Fibroblast of lung (primary cell): ENCODE results near the gene L3MBTL3. TPM values are rescaled to one million over a fixed set of nuclear protein-coding genes. Genes with fewer than 3 reads are reported as not detected.

Source experiments
- DNase-seq, 2 donors: peaks; one replicate each; pipeline versions ENCODE4 v3.0.0 to v3.0.0-alpha.2; 2010; ENCODE audit warnings: low read depth in 2 of 2
- H2AFZ ChIP-seq: 2 replicates; pipeline ENCODE4 v1.5.1; 2012; ENCODE audit warnings: low read length, control low read depth, inconsistent platforms
- H3K27ac ChIP-seq: 2 replicates; pipeline ENCODE4 v1.5.1; 2011; ENCODE audit warnings: low read length, control low read depth; ENCODE audit not compliant: insufficient read depth
- H3K27me3 ChIP-seq: 2 replicates; pipeline ENCODE4 v1.5.1; 2011; ENCODE audit warnings: mild to moderate bottlenecking, low read length; ENCODE audit not compliant: control insufficient read depth, insufficient read depth
- H3K36me3 ChIP-seq: 2 replicates; pipeline ENCODE4 v1.5.1; 2011; ENCODE audit warnings: low read length; ENCODE audit not compliant: control insufficient read depth, insufficient read depth
- H3K4me1 ChIP-seq: 2 replicates; pipeline ENCODE4 v1.5.1; 2011; ENCODE audit warnings: low read length; ENCODE audit not compliant: control insufficient read depth, insufficient read depth; ENCODE audit errors: extremely low read depth
- H3K4me2 ChIP-seq: 2 replicates; pipeline ENCODE4 v1.5.1; 2011; ENCODE audit warnings: low read length, control low read depth; ENCODE audit not compliant: insufficient read depth; ENCODE audit errors: extremely low read depth
- H3K4me3 ChIP-seq, 4 experiments: fragments of 200-600 bp in 1 of 4; sonication (generic) in 1 of 4; replicated peaks in 1 of 4; 2 replicates each; pipeline ENCODE4 v1.5.1; 2011 to 2016; ENCODE audit warnings: low read length in 4 of 4, low read depth in 3 of 4, mild to moderate bottlenecking in 3 of 4, control low read depth in 2 of 4, inconsistent platforms in 1 of 4, mixed read lengths in 1 of 4; ENCODE audit not compliant: insufficient read depth in 1 of 4; ENCODE audit errors: control extremely low read depth in 1 of 4
- H3K79me2 ChIP-seq: 2 replicates; pipeline ENCODE4 v1.5.1; 2012; ENCODE audit warnings: mild to moderate bottlenecking, low read length, inconsistent platforms; ENCODE audit not compliant: control insufficient read depth, insufficient read depth
- H3K9ac ChIP-seq: 2 replicates; pipeline ENCODE4 v1.5.1; 2011; ENCODE audit warnings: mild to moderate bottlenecking, low read length, control low read depth; ENCODE audit not compliant: insufficient read depth
- H3K9me3 ChIP-seq: 2 replicates; pipeline ENCODE4 v1.5.1; 2012; ENCODE audit warnings: low read depth, low read length; ENCODE audit not compliant: control insufficient read depth, insufficient read depth
- H4K20me1 ChIP-seq: 2 replicates; pipeline ENCODE4 v1.5.1; 2011; ENCODE audit warnings: low read length; ENCODE audit not compliant: control insufficient read depth, insufficient read depth; ENCODE audit errors: extremely low read depth
- CTCF ChIP-seq, 2 donors: IDR thresholded peaks in 1 of 2; conservative IDR thresholded peaks in 1 of 2; 1 replicate in 1 of 2; 2 replicates in 1 of 2; pipeline ENCODE4 v1.5.1; 2011 to 2012; ENCODE audit warnings: low read length in 2 of 2, control low read depth in 1 of 2, inconsistent platforms in 1 of 2, low read depth in 1 of 2, mild to moderate bottlenecking in 1 of 2
- EZH2 ChIP-seq: IDR thresholded peaks from 2 replicates; pipeline ENCODE4 v1.5.1; 2012; ENCODE audit warnings: low read length, control low read depth, mild to moderate bottlenecking; ENCODE audit errors: missing control alignments
- polyA minus RNA-seq: library from RNA; depleted of rRNA, polyadenylated mRNA; stranded (reverse); fragments of >200 nt; gene quantifications from 2 replicates; pipeline ENCODE4 v1.2.3, GENCODE V29; 2011; ENCODE audit warnings: low replicate concordance
- polyA plus RNA-seq, 2 donors: library from polyadenylated mRNA; depleted of rRNA in 1 of 2; stranded (reverse) in 1 of 2; unstranded in 1 of 2; fragments of >200 nt; gene quantifications; 2 replicates each; pipeline ENCODE4 v1.2.1, GENCODE V29; 2011 to 2012; ENCODE audit warnings: missing spikeins in 1 of 2
- total RNA-seq: library from RNA; depleted of rRNA; stranded (reverse); fragments of >200 nt; gene quantifications from 2 replicates; pipeline ENCODE4 v1.2.1, GENCODE V29; 2014

L3MBTL3 gene
- total RNA-seq (5.6 and 6.4 TPM in 2 replicates), polyA plus RNA-seq (3.6 and 6.7 TPM in 2 replicates), polyA minus RNA-seq (3.4 and 9.7 TPM in 2 replicates)
- 3.2 and 6.9 TPM in 2 replicates for polyA plus RNA-seq (2012)

DNA sequence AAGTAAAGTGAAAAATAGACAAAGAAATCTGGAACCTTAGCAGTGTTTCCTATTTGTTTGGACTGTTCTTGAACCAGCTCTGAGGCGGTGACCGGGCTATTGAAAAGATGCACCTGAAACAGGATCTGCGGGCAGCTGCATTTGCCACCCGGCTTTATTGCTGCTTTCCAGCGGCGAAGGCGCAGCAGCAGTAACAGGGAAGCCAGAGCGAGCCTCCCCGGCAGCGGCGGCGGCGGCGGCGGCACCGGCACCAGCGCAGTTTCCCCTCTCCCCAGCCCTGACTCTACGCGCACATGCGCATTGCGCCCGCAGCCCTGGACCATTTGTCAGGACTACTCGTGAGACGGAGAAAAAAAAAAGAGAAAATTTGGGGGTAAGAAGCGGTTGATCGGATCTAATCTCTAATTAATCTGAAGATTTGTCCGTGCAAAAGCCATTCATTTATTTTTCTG is at the start of gene L3MBTL3:
Gene L3MBTL3, plus strand, starts transcription at position 290 of the 452 bp plus-strand sequence. CDS start 24,119 bp downstream, outside the sequence.
- Histone ChIP-seq H3K27me3 (no peaks in the 10 kb centered on the region), H3K4me1 (peaks cover 2% of the 10 kb centered on the region), H2AFZ (peak within 1 kb of the TSS; percentile 93), H3K4me3 (peak within 1 kb of the TSS; percentile 88 to 98 (median 93)), H4K20me1 (no peaks in the 10 kb centered on the region), H3K4me2 (peak within 1 kb of the TSS; percentile 95), H3K9me3 (no peaks in the 10 kb centered on the region), H3K36me3 (no peaks in the 10 kb centered on the region), H3K27ac (peak within 1 kb of the TSS; percentile 49), H3K79me2 (no peaks in the 10 kb centered on the region), H3K9ac (peak within 1 kb of the TSS; percentile 68)
- peak; percentile 82 to 84 for DNase-seq
- TF ChIP-seq EZH2, result no peak
- no peak for TF ChIP-seq CTCF (conservative IDR thresholded peaks at IDR 0.05 in 1 of 2, IDR thresholded peaks at IDR 0.05 in 1 of 2; ENCODE audit: low read depth in 1 of 2, low read length in 2 of 2)

DNA sequence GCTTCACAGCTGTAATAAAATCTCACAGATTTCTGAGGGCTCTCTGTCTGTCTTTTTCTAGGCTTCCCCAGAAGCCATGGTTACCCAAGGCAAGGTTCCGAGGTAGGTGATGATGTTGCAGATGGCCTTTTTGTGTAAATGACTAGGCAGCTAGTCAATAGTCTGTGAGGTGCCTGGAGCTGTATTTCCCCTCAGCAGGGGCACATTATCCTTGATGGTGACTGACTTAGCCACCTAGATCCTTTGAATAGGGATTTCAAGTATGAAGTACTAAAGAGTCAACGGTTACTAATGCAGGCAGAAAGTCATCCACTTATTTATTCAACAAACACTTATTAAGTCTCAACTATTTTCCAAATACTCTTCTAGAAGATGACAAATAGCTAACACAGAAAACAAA is 49.3 kb upstream of the L3MBTL3 start:
- H3K4me3 ChIP-seq, result no peak overlapping the region
- no peak for DNase-seq
- H3K27me3 ChIP-seq, result peaks cover 6% of the 10 kb centered on the region
- H3K27ac ChIP-seq, result no peak overlapping the region
- no peak overlapping the region for H3K9ac ChIP-seq
- no peaks in the 10 kb centered on the region for H3K79me2 ChIP-seq
- H3K4me2 ChIP-seq, result no peak overlapping the region
- no peaks in the 10 kb centered on the region for H3K9me3 ChIP-seq
- H3K36me3 ChIP-seq, result no peaks in the 10 kb centered on the region
- no peak for TF ChIP-seq EZH2
- no peaks in the 10 kb centered on the region for H4K20me1 ChIP-seq
- H2AFZ ChIP-seq, result no peak overlapping the region
- no peaks in the 10 kb centered on the region for H3K4me1 ChIP-seq

DNA sequence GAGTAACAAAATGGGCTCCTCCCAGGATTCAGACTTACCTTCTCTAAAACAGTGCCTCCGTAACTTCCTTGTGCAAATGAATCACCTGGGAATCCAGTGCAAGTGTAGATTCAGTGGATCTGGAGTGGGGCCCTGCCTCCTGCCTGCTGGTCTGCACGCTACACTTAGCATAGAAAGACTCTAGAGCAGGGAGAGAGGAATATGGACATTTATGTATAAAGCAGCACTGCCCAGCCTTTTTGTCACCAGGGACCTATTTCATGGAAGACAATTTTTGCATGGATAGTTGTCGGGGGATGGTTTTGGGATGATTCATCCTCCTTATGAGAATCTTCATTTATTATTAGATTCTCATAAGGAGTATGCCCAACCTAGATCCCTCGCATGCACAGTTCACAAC is 42.3 kb upstream of the L3MBTL3 start:
- Histone ChIP-seq H3K79me2 (no peaks in the 10 kb centered on the region), H3K9me3 (no peaks in the 10 kb centered on the region), H2AFZ (no peak overlapping the region), H3K4me3 (no peak overlapping the region), H3K4me2 (no peak overlapping the region), H3K4me1 (no peaks in the 10 kb centered on the region), H3K36me3 (no peaks in the 10 kb centered on the region), H4K20me1 (no peaks in the 10 kb centered on the region), H3K27me3 (peaks cover 6% of the 10 kb centered on the region), H3K9ac (no peak overlapping the region), H3K27ac (no peak overlapping the region)
- DNase-seq, result no peak
- TF ChIP-seq EZH2, result no peak
- TF ChIP-seq CTCF (conservative IDR thresholded peaks at IDR 0.05 in 1 of 2, IDR thresholded peaks at IDR 0.05 in 1 of 2; ENCODE audit: low read depth in 1 of 2, low read length in 2 of 2), result no peak
